Gastroesophageal sphincter (tissue), 3 donors: ENCODE measurements around the gene RUNX2.

Experiments
- POLR2AphosphoS5 ChIP-seq: sonication (generic); formaldehyde crosslinking; IDR thresholded peaks from one replicate; pipeline ENCODE4 v1.6.1; 2017; ENCODE audit warnings: antibody characterized with exemption
- TF ChIP-seq, protein P1 (sequence below), 4 experiments: fragments of 200-600 bp in 2 of 4; fragments of 450-650 bp in 2 of 4; sonication (generic) in 1 of 4; IDR thresholded peaks; one replicate each; pipeline ENCODE4 v1.5.1; 2017 to 2019; ENCODE audit warnings: antibody characterized with exemption in 4 of 4, mild to moderate bottlenecking in 2 of 4, moderate library complexity in 2 of 4

GRCh38 chr6:45556828-45557227 is 228.7 kb downstream of the RUNX2 start:
- TF ChIP-seq, protein P1, sequence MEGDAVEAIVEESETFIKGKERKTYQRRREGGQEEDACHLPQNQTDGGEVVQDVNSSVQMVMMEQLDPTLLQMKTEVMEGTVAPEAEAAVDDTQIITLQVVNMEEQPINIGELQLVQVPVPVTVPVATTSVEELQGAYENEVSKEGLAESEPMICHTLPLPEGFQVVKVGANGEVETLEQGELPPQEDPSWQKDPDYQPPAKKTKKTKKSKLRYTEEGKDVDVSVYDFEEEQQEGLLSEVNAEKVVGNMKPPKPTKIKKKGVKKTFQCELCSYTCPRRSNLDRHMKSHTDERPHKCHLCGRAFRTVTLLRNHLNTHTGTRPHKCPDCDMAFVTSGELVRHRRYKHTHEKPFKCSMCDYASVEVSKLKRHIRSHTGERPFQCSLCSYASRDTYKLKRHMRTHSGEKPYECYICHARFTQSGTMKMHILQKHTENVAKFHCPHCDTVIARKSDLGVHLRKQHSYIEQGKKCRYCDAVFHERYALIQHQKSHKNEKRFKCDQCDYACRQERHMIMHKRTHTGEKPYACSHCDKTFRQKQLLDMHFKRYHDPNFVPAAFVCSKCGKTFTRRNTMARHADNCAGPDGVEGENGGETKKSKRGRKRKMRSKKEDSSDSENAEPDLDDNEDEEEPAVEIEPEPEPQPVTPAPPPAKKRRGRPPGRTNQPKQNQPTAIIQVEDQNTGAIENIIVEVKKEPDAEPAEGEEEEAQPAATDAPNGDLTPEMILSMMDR (IDR thresholded peaks at IDR 0.05) = no peak
- TF ChIP-seq POLR2AphosphoS5 = no peak
